Activated T-cell treated with anti-CD3 and anti-CD28 coated beads, Interleukin-2, amount 50 U/mL, for 72 hours (primary cell): ENCODE results near the gene TBC1D25. TPM values are rescaled to one million over a fixed set of nuclear protein-coding genes. Genes with fewer than 3 reads are reported as not detected.

Experiments used
- ATAC-seq, 2 donors: fragments of 150-1000 bp; cut with Tn5 transposase; replicated peaks in 1 of 2; 2 replicates each; pipeline ENCODE4 v1.10.0; 2021; ENCODE audit warnings: moderate library complexity in 2 of 2, mild to moderate bottlenecking in 1 of 2
- DNase-seq, 2 donors: peaks; one replicate each; pipeline ENCODE4 v3.0.0; 2021 to 2022; ENCODE audit warnings: mixed read lengths in 1 of 2
- H3K27ac Mint-ChIP-seq: one replicate; pipeline ENCODE4 v1.8.0; 2022; ENCODE audit warnings: mild to moderate bottlenecking, moderate library complexity, mixed read lengths
- H3K27me3 Mint-ChIP-seq: one replicate; pipeline ENCODE4 v1.8.0; 2022; ENCODE audit warnings: low read depth, mixed read lengths
- H3K36me3 Mint-ChIP-seq, 2 donors: one replicate each; pipeline ENCODE4 v1.8.0; 2022; ENCODE audit warnings: mixed read lengths in 2 of 2, mild to moderate bottlenecking in 1 of 2; ENCODE audit not compliant: insufficient read depth in 2 of 2
- H3K4me1 Mint-ChIP-seq: one replicate; pipeline ENCODE4 v1.8.0; 2022; ENCODE audit warnings: low read depth, mixed read lengths
- H3K4me3 Mint-ChIP-seq, 2 donors: one replicate each; pipeline ENCODE4 v1.8.0; 2022; ENCODE audit warnings: mild to moderate bottlenecking in 2 of 2, mixed read lengths in 2 of 2, moderate library complexity in 2 of 2
- H3K9me3 Mint-ChIP-seq, 2 donors: one replicate each; pipeline ENCODE4 v1.8.0; 2022; ENCODE audit warnings: mixed read lengths in 2 of 2
- total RNA-seq, 2 donors: library from RNA; stranded (reverse); gene quantifications; one replicate each; pipeline ENCODE4 v1.2.3, GENCODE V29; 2022

TBC1D25 gene
- total RNA-seq, 2 donors from 2014 or later = 20.4 to 20.5 TPM

GRCh38 chrX:48600226-48600625, 60.7 kb downstream of the TBC1D25 start:
- Mint-ChIP-seq H3K27ac (no peak overlapping the region), H3K4me1 (peaks cover 14% of the 10 kb centered on the region), H3K36me3 (peaks cover 2 to 3% of the 10 kb centered on the region in 2 donors), H3K27me3 (no peaks in the 10 kb centered on the region), H3K9me3 (no peaks in the 10 kb centered on the region), H3K4me3 (no peak overlapping the region)
- no peak for DNase-seq
- ATAC-seq = no peak

GRCh38 chrX:48601741-48602394, 62.4 kb downstream of the TBC1D25 start:
- Mint-ChIP-seq H3K27ac (no peak overlapping the region), H3K4me3 (no peak overlapping the region), H3K9me3 (no peaks in the 10 kb centered on the region), H3K4me1 (peaks cover 14% of the 10 kb centered on the region), H3K36me3 (peaks cover 2 to 3% of the 10 kb centered on the region in 2 donors), H3K27me3 (no peaks in the 10 kb centered on the region)
- no peak for DNase-seq
- ATAC-seq = no peak

GRCh38 chrX:48604701-48605100, 65.2 kb downstream of the TBC1D25 start:
- H3K27ac Mint-ChIP-seq = no peak overlapping the region
- DNase-seq = no peak
- no peak overlapping the region for H3K4me3 Mint-ChIP-seq
- H3K27me3 Mint-ChIP-seq = no peaks in the 10 kb centered on the region
- ATAC-seq = no peak
- no peaks in the 10 kb centered on the region for H3K9me3 Mint-ChIP-seq
- H3K36me3 Mint-ChIP-seq = peaks cover 2% of the 10 kb centered on the region in 2 donors
- no peaks in the 10 kb centered on the region for H3K4me1 Mint-ChIP-seq

GRCh38 chrX:48606091-48606490, 66.6 kb downstream of the TBC1D25 start:
- Mint-ChIP-seq H3K4me1 (no peaks in the 10 kb centered on the region), H3K9me3 (no peaks in the 10 kb centered on the region), H3K36me3 (peaks cover 2% of the 10 kb centered on the region in 2 donors), H3K4me3 (no peak overlapping the region), H3K27ac (no peak overlapping the region), H3K27me3 (no peaks in the 10 kb centered on the region)
- no peak for DNase-seq
- ATAC-seq = no peak

- no peak overlapping the region for H3K4me3 Mint-ChIP-seq
- H3K4me1 Mint-ChIP-seq = no peaks in the 10 kb centered on the region
- ATAC-seq (no peak), DNase-seq (no peak)
- H3K27me3 Mint-ChIP-seq = peaks cover 11% of the 10 kb centered on the region
- H3K27ac Mint-ChIP-seq = no peak overlapping the region
- no peaks in the 10 kb centered on the region for H3K36me3 Mint-ChIP-seq
- H3K9me3 Mint-ChIP-seq = no peaks in the 10 kb centered on the region
These were observed 72.2 kb downstream of the TBC1D25 start for GRCh38 chrX:48611703-48612102.

Other genes starting within 250 kb of the TBC1D25 start
- gene SSX3, start 183.0 kb upstream of the TBC1D25 start, total RNA-seq = not detected
- not detected for gene SSX4, start 156.2 kb upstream of the TBC1D25 start, total RNA-seq
- gene SSX4B, start 127.8 kb upstream of the TBC1D25 start, total RNA-seq = not detected
- gene SLC38A5, start 69.5 kb upstream of the TBC1D25 start, total RNA-seq = 10 to 100 TPM; 64.8 to 78.8 TPM
- gene FTSJ1, start 63.5 kb upstream of the TBC1D25 start, total RNA-seq = 10 to 100 TPM; 64.3 to 68.7 TPM
- gene PORCN, start 30.7 kb upstream of the TBC1D25 start, total RNA-seq = 10 to 100 TPM; 19.4 to 20.3 TPM
- 100 to 1,000 TPM; 112 to 113 TPM for gene EBP, start 17.9 kb upstream of the TBC1D25 start, total RNA-seq
- 100 to 1,000 TPM; 183 to 225 TPM for gene RBM3, start 34.8 kb downstream of the TBC1D25 start, total RNA-seq
- gene WDR13, start 57.8 kb downstream of the TBC1D25 start, total RNA-seq = 10 to 100 TPM; 55.7 to 59.9 TPM
- 10 to 100 TPM; 81.4 to 83.9 TPM for gene WAS, start 144.1 kb downstream of the TBC1D25 start, total RNA-seq
- 10 to 100 TPM; 29.4 to 34.8 TPM for gene SUV39H1, start 157.0 kb downstream of the TBC1D25 start, total RNA-seq
- not detected for gene GLOD5, start 222.0 kb downstream of the TBC1D25 start, total RNA-seq
- gene GATA1, start 246.9 kb downstream of the TBC1D25 start, total RNA-seq = under 1 TPM; 0.22 to 0.35 TPM